OCI-LY7 (cell line): ENCODE measurements around the gene FOXN3. TPM values are rescaled to one million over a fixed set of nuclear protein-coding genes. Genes with fewer than 3 reads are reported as not detected.

Experiments used
- BruUV-seq: library from RNA; stranded (reverse); fragments of 400-500 nt; replicated peaks from 2 replicates; lab custom pipeline; 2021; lab: Mats Ljungman, UMichigan
- CTCF ChIA-PET: fragments of 300-600 bp; sonication (Branson Sonifier 250); formaldehyde crosslinking; loops from one replicate; lab custom pipeline; 2022; ENCODE audit warnings: antibody characterized with exemption; ENCODE audit not compliant: unreplicated experiment; lab: Charles Lee
- POLR2A ChIA-PET: fragments of 300-600 bp; sonication (Branson Sonifier 250); formaldehyde crosslinking; loops from one replicate; lab custom pipeline; 2022; ENCODE audit warnings: antibody characterized with exemption; lab: Charles Lee
- DNase-seq: peaks from one replicate; pipeline ENCODE4 v3.0.0-alpha.2; 2015; ENCODE audit warnings: low spot score
- H2AFZ ChIP-seq: fragments of 200-600 bp; sonication (generic), shearing (Covaris generic); 2 replicates; pipeline ENCODE4 v1.6.1; 2014; ENCODE audit warnings: mild to moderate bottlenecking, antibody characterized with exemption, low read length, moderate library complexity
- H3K27ac ChIP-seq: fragments of 200-600 bp; sonication (generic); 2 replicates; pipeline ENCODE4 v1.5.1; 2014; ENCODE audit warnings: mixed run types, low read depth, mild to moderate bottlenecking, moderate library complexity, low read length, inconsistent platforms; ENCODE audit not compliant: poor library complexity, severe bottlenecking
- H3K36me3 ChIP-seq: fragments of 200-600 bp; sonication (generic); 2 replicates; pipeline ENCODE4 v1.6.1; 2014; ENCODE audit warnings: mild to moderate bottlenecking, antibody characterized with exemption, low read length, moderate library complexity, mixed read lengths; ENCODE audit not compliant: insufficient read depth
- H3K4me1 ChIP-seq: fragments of 200-600 bp; sonication (generic); 2 replicates; pipeline ENCODE4 v1.5.1; 2014; ENCODE audit warnings: mild to moderate bottlenecking, low read length; ENCODE audit not compliant: insufficient read depth, poor library complexity, severe bottlenecking
- H3K4me2 ChIP-seq: fragments of 200-600 bp; sonication (generic); 2 replicates; pipeline ENCODE4 v1.6.1; 2014; ENCODE audit warnings: mild to moderate bottlenecking, low read length
- H3K4me3 ChIP-seq: fragments of 200-600 bp; sonication (generic); 2 replicates; pipeline ENCODE4 v1.5.1; 2014; ENCODE audit warnings: mild to moderate bottlenecking, low read depth, low read length; ENCODE audit not compliant: poor library complexity, severe bottlenecking
- H3K79me2 ChIP-seq: fragments of 200-600 bp; sonication (generic); 2 replicates; pipeline ENCODE4 v1.6.1; 2016; ENCODE audit warnings: low read depth, mild to moderate bottlenecking, low read length, moderate library complexity, mixed read lengths; ENCODE audit not compliant: insufficient read depth
- H3K9me2 ChIP-seq: fragments of 200-600 bp; sonication (generic); 2 replicates; pipeline ENCODE4 v1.6.1; 2016; ENCODE audit warnings: mild to moderate bottlenecking, low read length, mixed read lengths; ENCODE audit not compliant: insufficient read depth
- H3K9me3 ChIP-seq: fragments of 200-600 bp; sonication (generic); 2 replicates; pipeline ENCODE4 v1.6.1; 2014; ENCODE audit warnings: mild to moderate bottlenecking, mixed run types, low read length, mixed read lengths
- H4K20me1 ChIP-seq: fragments of 200-600 bp; sonication (generic); 2 replicates; pipeline ENCODE4 v1.6.1; 2014; ENCODE audit warnings: mild to moderate bottlenecking, antibody characterized with exemption, low read length, moderate library complexity, mixed read lengths; ENCODE audit not compliant: insufficient read depth
- CTCF ChIP-seq: fragments of 200-600 bp; sonication (generic); conservative IDR thresholded peaks from 2 replicates; pipeline ENCODE4 v1.5.1; 2014; ENCODE audit warnings: mild to moderate bottlenecking, antibody characterized with exemption, low read length, moderate library complexity, mixed read lengths
- EZH2phosphoT487 ChIP-seq: fragments of 200-600 bp; sonication (generic); IDR thresholded peaks from 2 replicates; pipeline ENCODE4 v1.6.1; 2018; ENCODE audit warnings: low read depth, borderline replicate concordance, mild to moderate bottlenecking, mixed run types, antibody characterized with exemption, low read length, moderate library complexity, mixed read lengths
- intact Hi-C: fragments of 100-400 bp; cut with micrococcal nuclease; formaldehyde crosslinking; loops from one replicate; pipeline ENCODE4 v1.10.0; 2022; ENCODE audit not compliant: unreplicated experiment
- total RNA-seq, 2 experiments: library from RNA; depleted of rRNA in 1 of 2; stranded (reverse); fragments of >200 nt in 1 of 2; shearing (Covaris generic) in 1 of 2; gene quantifications; 2 replicates each; pipeline ENCODE4 v1.2.3, GENCODE V29; 2014 to 2022

The FOXN3 gene
- total RNA-seq, 2 experiments from 2014 or later: 77.7 to 102 TPM

GRCh38 chr14:89123215-89123614 lies 293.8 kb downstream of the FOXN3 start:
- H3K79me2 ChIP-seq: no peaks in the 10 kb centered on the region
- no TSS peak for BruUV-seq
- CTCF ChIA-PET: no interaction called here
- no peaks in the 10 kb centered on the region for H4K20me1 ChIP-seq
- no peak overlapping the region for H3K4me2 ChIP-seq
- no peaks in the 10 kb centered on the region for H3K9me2 ChIP-seq
- POLR2A ChIA-PET: no interaction called here
- H2AFZ ChIP-seq: no peak overlapping the region
- no peak overlapping the region for H3K27ac ChIP-seq
- intact Hi-C loops: no loop called here
- H3K4me3 ChIP-seq: no peak overlapping the region
- H3K36me3 ChIP-seq: no peaks in the 10 kb centered on the region
- H3K4me1 ChIP-seq: peaks cover 5% of the 10 kb centered on the region
- no peak for DNase-seq
- no peaks in the 10 kb centered on the region for H3K9me3 ChIP-seq
- TF ChIP-seq EZH2phosphoT487 (no peak), CTCF (no peak)

- no peak for TF ChIP-seq EZH2phosphoT487
- TF ChIP-seq CTCF: no peak
- Histone ChIP-seq H2AFZ (no peak overlapping the region), H3K9me3 (no peaks in the 10 kb centered on the region), H3K4me2 (no peak overlapping the region), H3K27ac (no peak overlapping the region), H3K36me3 (no peaks in the 10 kb centered on the region), H3K4me1 (peaks cover 5% of the 10 kb centered on the region), H3K79me2 (no peaks in the 10 kb centered on the region), H4K20me1 (no peaks in the 10 kb centered on the region), H3K9me2 (no peaks in the 10 kb centered on the region), H3K4me3 (no peak overlapping the region)
- ChIA-PET POLR2A (no interaction called here), CTCF (no interaction called here)
- BruUV-seq: no TSS peak
- DNase-seq: no peak
- intact Hi-C loops: no loop called here
Observed at GRCh38 chr14:89121968-89122620, 294.9 kb downstream of the FOXN3 start.

GRCh38 chr14:89117012-89117411 lies 300.0 kb downstream of the FOXN3 start:
- Histone ChIP-seq H3K4me1 (no peaks in the 10 kb centered on the region), H3K4me2 (no peak overlapping the region), H3K27ac (no peak overlapping the region), H3K36me3 (no peaks in the 10 kb centered on the region), H3K9me2 (no peaks in the 10 kb centered on the region), H3K79me2 (no peaks in the 10 kb centered on the region), H3K4me3 (no peak overlapping the region), H4K20me1 (no peaks in the 10 kb centered on the region), H2AFZ (no peak overlapping the region), H3K9me3 (no peaks in the 10 kb centered on the region)
- TF ChIP-seq EZH2phosphoT487: no peak
- no peak for TF ChIP-seq CTCF
- no TSS peak for BruUV-seq
- no peak for DNase-seq
- POLR2A ChIA-PET: interaction anchor here (0.5 kb wide), 1 partner anchor 606 kb away, joined by 3 read pairs; no protein-coding TSS in a partner anchor
- CTCF ChIA-PET: no interaction called here
- intact Hi-C loops: no loop called here
